Measurements from ENCODE around the gene KLHL34. TPM values are rescaled to one million over a fixed set of nuclear protein-coding genes. Genes with fewer than 3 reads are reported as not detected.

The KLHL34 gene
- total and polyA plus RNA-seq, 2 experiments from 2014 or later: not detected

- H3K27me3 ChIP-seq: no peaks in the 10 kb centered on the region
- H3K4me3 ChIP-seq: no peak overlapping the region
- H3K36me3 ChIP-seq (replicated peaks; ENCODE audit: insufficient read depth, low read depth): no peaks in the 10 kb centered on the region
- H3K79me2 ChIP-seq: no peaks in the 10 kb centered on the region
- no peak overlapping the region for H3K4me2 ChIP-seq
- 64% methylated on average over 3 of the region's 3 CpGs for WGBS (ENCODE audit: low lambda C conversion rate, missing lambda C conversion rate)
- H3K27ac ChIP-seq: no peak overlapping the region
- H2AFZ ChIP-seq: no peak overlapping the region
- no peak for DNase-seq (ENCODE audit: low spot score)
- H4K20me1 ChIP-seq (ENCODE audit: insufficient read depth, poor library complexity, severe bottlenecking): no peaks in the 10 kb centered on the region
- H3K9me2 ChIP-seq (replicated peaks; ENCODE audit: insufficient read depth): no peaks in the 10 kb centered on the region
- no peaks in the 10 kb centered on the region for H3K9me3 ChIP-seq (ENCODE audit: low read depth)
- no peak for TF ChIP-seq CTCF (IDR thresholded peaks at IDR 0.05; ENCODE audit: poor library complexity)
- no peak for TF ChIP-seq EZH2 (IDR thresholded peaks at IDR 0.05; ENCODE audit: borderline replicate concordance)
- no peak for TF ChIP-seq EZH2phosphoT487 (IDR thresholded peaks at IDR 0.05; ENCODE audit: low read depth, severe bottlenecking, unreplicated experiment)
- no peaks in the 10 kb centered on the region for H3K4me1 ChIP-seq (ENCODE audit: insufficient read depth)
Observed at GRCh38 chrX:21659320-21659719, 1.2 kb upstream of the KLHL34 start.

- Histone ChIP-seq H2AFZ (no peak overlapping the region), H3K4me1 (ENCODE audit: insufficient read depth) (no peaks in the 10 kb centered on the region), H3K9me2 (replicated peaks; ENCODE audit: insufficient read depth) (no peaks in the 10 kb centered on the region), H3K4me3 (no peak overlapping the region), H3K27ac (no peak overlapping the region), H3K36me3 (replicated peaks; ENCODE audit: insufficient read depth, low read depth) (no peaks in the 10 kb centered on the region), H3K79me2 (no peaks in the 10 kb centered on the region), H3K27me3 (no peaks in the 10 kb centered on the region), H3K4me2 (no peak overlapping the region), H4K20me1 (ENCODE audit: insufficient read depth, poor library complexity, severe bottlenecking) (no peaks in the 10 kb centered on the region), H3K9me3 (ENCODE audit: low read depth) (no peaks in the 10 kb centered on the region)
- no peak for DNase-seq (ENCODE audit: low spot score)
- TF ChIP-seq CTCF (IDR thresholded peaks at IDR 0.05; ENCODE audit: poor library complexity) (no peak), EZH2 (IDR thresholded peaks at IDR 0.05; ENCODE audit: borderline replicate concordance) (no peak), EZH2phosphoT487 (IDR thresholded peaks at IDR 0.05; ENCODE audit: low read depth, severe bottlenecking, unreplicated experiment) (no peak)
- 92% methylated on average over 23 of the region's 23 CpGs for WGBS (ENCODE audit: low lambda C conversion rate, missing lambda C conversion rate)
Observed at GRCh38 chrX:21658746-21659145, 616 bp upstream of the KLHL34 start.

GRCh38 chrX:21657318-21658151 lies 595 bp downstream of the KLHL34 start:
- H3K4me3 ChIP-seq: no peak overlapping the region
- no peak for DNase-seq (ENCODE audit: low spot score)
- no peaks in the 10 kb centered on the region for H3K4me1 ChIP-seq (ENCODE audit: insufficient read depth)
- H3K9me2 ChIP-seq (replicated peaks; ENCODE audit: insufficient read depth): no peaks in the 10 kb centered on the region
- H3K36me3 ChIP-seq (replicated peaks; ENCODE audit: insufficient read depth, low read depth): no peaks in the 10 kb centered on the region
- no peaks in the 10 kb centered on the region for H4K20me1 ChIP-seq (ENCODE audit: insufficient read depth, poor library complexity, severe bottlenecking)
- no peaks in the 10 kb centered on the region for H3K79me2 ChIP-seq
- no peaks in the 10 kb centered on the region for H3K9me3 ChIP-seq (ENCODE audit: low read depth)
- no peak overlapping the region for H3K4me2 ChIP-seq
- no peak for TF ChIP-seq CTCF (IDR thresholded peaks at IDR 0.05; ENCODE audit: poor library complexity)
- TF ChIP-seq EZH2phosphoT487 (IDR thresholded peaks at IDR 0.05; ENCODE audit: low read depth, severe bottlenecking, unreplicated experiment): no peak
- TF ChIP-seq EZH2 (IDR thresholded peaks at IDR 0.05; ENCODE audit: borderline replicate concordance): no peak
- no peak overlapping the region for H2AFZ ChIP-seq
- no peaks in the 10 kb centered on the region for H3K27me3 ChIP-seq
- WGBS (ENCODE audit: low lambda C conversion rate, missing lambda C conversion rate): 96% methylated on average over 57 of the region's 57 CpGs
- no peak overlapping the region for H3K27ac ChIP-seq

Data from hepatocyte (in vitro differentiated cells).